ENCODE data around the gene DSCAM. TPM values are rescaled to one million over a fixed set of nuclear protein-coding genes. Genes with fewer than 3 reads are reported as not detected.

Gene DSCAM
- total RNA-seq, 4 donors from 2014 or later, result 0.19 TPM; not detected in 3

DNA sequence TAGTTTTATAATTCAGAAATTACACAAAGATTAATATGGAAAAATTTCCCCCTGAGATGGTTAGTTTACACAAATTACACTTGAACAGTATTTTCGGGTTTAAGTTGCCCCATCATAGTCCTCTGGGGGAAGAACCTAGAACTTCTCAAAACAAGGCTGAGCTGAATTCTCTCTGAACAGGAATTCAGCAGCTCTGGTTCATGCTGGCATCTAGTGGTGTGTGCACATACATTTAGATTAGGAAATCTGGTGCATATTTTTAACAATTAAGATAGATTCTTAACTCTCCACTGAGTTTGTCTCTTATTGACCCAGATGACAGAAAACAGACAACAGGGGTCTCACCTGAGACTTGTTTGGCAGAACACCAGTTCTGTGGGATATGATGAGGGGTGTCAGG, 410.7 kb downstream of the DSCAM start:
- Histone ChIP-seq H3K27me3 (no peaks in the 10 kb centered on the region), H3K27ac (no peak overlapping the region), H3K4me3 (no peak overlapping the region), H3K36me3 (no peaks in the 10 kb centered on the region), H3K4me1 (no peaks in the 10 kb centered on the region), H3K9me3 (no peaks in the 10 kb centered on the region)
- TF ChIP-seq POLR2A (IDR thresholded peaks at IDR 0.05), result no peak
- TF ChIP-seq, protein P1, sequence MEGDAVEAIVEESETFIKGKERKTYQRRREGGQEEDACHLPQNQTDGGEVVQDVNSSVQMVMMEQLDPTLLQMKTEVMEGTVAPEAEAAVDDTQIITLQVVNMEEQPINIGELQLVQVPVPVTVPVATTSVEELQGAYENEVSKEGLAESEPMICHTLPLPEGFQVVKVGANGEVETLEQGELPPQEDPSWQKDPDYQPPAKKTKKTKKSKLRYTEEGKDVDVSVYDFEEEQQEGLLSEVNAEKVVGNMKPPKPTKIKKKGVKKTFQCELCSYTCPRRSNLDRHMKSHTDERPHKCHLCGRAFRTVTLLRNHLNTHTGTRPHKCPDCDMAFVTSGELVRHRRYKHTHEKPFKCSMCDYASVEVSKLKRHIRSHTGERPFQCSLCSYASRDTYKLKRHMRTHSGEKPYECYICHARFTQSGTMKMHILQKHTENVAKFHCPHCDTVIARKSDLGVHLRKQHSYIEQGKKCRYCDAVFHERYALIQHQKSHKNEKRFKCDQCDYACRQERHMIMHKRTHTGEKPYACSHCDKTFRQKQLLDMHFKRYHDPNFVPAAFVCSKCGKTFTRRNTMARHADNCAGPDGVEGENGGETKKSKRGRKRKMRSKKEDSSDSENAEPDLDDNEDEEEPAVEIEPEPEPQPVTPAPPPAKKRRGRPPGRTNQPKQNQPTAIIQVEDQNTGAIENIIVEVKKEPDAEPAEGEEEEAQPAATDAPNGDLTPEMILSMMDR (IDR thresholded peaks at IDR 0.05), result no peak
- DNase-seq, result no peak

DNA sequence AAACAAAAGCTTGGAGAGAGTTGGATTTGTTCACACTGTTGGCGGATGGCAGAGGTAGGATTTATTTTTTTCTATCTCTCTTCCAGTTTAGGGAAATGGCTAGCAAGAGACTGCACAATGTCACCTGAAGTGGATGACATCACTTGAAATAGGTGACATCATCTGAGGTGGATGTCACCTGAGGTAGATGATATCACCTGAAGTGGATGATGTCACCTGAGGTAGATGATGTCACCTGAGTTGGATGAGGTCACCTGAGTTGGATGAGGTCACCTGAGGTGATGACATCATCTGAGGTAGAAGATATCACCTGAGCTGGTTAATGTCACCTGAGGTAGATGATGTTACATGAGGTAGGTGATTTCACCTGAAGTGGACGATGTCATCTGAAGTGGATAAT, 413.4 kb downstream of the DSCAM start:
- Histone ChIP-seq H3K9me3 (no peaks in the 10 kb centered on the region), H3K4me3 (no peak overlapping the region), H3K36me3 (no peaks in the 10 kb centered on the region), H3K27ac (no peak overlapping the region), H3K4me1 (no peaks in the 10 kb centered on the region), H3K27me3 (no peaks in the 10 kb centered on the region)
- TF ChIP-seq POLR2A (IDR thresholded peaks at IDR 0.05), result no peak
- TF ChIP-seq, protein P1 (IDR thresholded peaks at IDR 0.05), result no peak
- no peak for DNase-seq

DNA sequence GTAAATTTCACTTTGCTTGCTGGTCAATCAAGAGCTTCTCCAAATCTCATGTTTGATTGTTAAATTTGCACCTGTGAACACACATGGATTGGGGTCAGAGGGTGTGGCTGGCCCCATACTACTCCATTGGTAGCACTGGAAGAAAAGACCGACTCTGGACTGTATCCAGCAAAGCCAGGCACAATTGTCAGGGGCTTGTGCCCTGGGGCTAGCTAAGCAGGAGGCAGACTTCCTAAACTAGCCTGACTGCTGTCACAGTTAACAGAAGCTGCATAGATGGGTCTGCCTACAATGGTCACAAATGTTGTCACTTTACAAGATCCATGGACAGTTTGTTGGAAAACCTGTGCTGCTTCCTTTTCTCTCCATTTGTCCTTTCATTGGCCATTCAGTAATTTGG, 421.0 kb downstream of the DSCAM start:
- Histone ChIP-seq H3K36me3 (no peaks in the 10 kb centered on the region), H3K4me3 (no peak overlapping the region), H3K27me3 (no peaks in the 10 kb centered on the region), H3K9me3 (peaks cover 0 to 3% (median 0%) of the 10 kb centered on the region in 4 donors), H3K4me1 (no peaks in the 10 kb centered on the region), H3K27ac (no peak overlapping the region)
- no peak for DNase-seq
- TF ChIP-seq, protein P1 (IDR thresholded peaks at IDR 0.05), result no peak
- no peak for TF ChIP-seq POLR2A (IDR thresholded peaks at IDR 0.05)

DNA sequence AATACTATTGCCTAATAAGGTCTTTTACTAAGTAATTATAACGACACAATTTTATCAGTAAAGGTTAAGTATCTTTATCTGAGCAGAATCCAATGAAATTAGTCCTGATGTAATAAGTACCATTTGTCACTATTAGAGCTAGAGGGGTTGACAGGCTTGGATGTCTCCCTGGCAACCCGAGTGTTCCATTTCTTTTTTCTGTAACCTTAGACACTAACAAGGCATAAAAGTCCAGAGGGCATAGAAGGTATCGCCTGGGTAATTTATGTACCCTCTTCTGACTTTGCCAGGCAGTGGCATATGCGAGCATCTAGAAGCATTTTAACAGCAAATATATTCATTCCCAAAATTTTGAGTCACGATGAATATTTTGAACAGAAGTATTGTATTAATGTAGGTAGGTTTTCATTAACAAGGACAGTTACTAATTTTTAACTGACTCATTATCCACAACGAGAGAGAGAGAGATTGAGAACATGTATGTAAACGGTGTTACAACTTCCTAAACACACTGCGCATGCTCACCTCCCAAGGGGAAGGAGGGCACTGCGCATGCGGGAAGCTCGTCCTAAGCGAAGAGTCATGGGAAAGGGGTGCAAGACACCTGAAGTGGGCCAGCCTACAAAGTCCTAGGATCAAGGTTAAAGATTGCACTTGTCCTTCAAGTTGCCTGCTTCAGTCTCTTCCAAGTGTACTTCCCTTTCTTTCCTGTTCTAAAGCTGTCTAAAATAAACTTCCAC, 423.9 kb downstream of the DSCAM start:
- no peak for DNase-seq
- no peak overlapping the region for H3K27ac ChIP-seq

DNA sequence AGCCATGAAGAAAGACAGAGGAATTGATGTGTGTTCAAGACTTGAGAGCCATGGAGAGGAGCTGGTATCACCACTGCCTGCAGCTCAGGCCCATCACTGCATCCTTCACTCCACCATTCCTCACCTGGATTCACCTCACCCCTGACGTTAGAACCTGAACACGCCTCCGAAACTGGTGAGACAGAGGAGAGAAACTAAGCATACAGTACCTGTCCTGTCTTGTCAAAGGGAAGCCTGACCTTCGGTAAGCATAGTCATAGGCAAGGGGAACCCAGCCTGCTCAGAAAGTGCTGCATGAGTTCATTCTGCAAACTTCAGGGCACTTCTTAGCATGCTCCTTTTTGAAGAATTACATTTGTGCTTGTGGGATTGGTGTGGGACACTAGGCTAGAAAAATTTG, 425.8 kb downstream of the DSCAM start:
- Histone ChIP-seq H3K4me1 (no peaks in the 10 kb centered on the region), H3K27me3 (no peaks in the 10 kb centered on the region), H3K4me3 (no peak overlapping the region), H3K9me3 (peaks cover 0 to 3% (median 0%) of the 10 kb centered on the region in 4 donors), H3K36me3 (no peaks in the 10 kb centered on the region), H3K27ac (no peak overlapping the region)
- DNase-seq, result no peak
- no peak for TF ChIP-seq POLR2A (IDR thresholded peaks at IDR 0.05)
- TF ChIP-seq, protein P1 (IDR thresholded peaks at IDR 0.05), result no peak

More for the DNA sequence above, 423.9 kb downstream of the DSCAM start:
- no peaks in the 10 kb centered on the region for H3K27me3 ChIP-seq
- H3K9me3 ChIP-seq, result peaks cover 0 to 3% (median 0%) of the 10 kb centered on the region in 4 donors
- H3K36me3 ChIP-seq, result no peaks in the 10 kb centered on the region
- H3K4me1 ChIP-seq, result no peaks in the 10 kb centered on the region
- TF ChIP-seq, protein P1 (IDR thresholded peaks at IDR 0.05), result no peak
- no peak for TF ChIP-seq POLR2A (IDR thresholded peaks at IDR 0.05)
- H3K4me3 ChIP-seq, result no peak overlapping the region

Data from Peyer's patch (tissue), 4 donors.